HepG2 (cell line): ENCODE data around the gene MADCAM1. TPM values are rescaled to one million over a fixed set of nuclear protein-coding genes. Genes with fewer than 3 reads are reported as not detected.

ENCODE experiments used
- ADNP ChIP-seq: sonication (generic); formaldehyde crosslinking; IDR thresholded peaks from 2 replicates; pipeline ENCODE4 v1.4.0; 2020; ENCODE audit warnings: missing genetic modification reagents
- BHLHE40 ChIP-seq: IDR thresholded peaks from 2 replicates; pipeline ENCODE4 v1.6.1; 2011; ENCODE audit warnings: low read length, improper control_type of control experiment
- CREM ChIP-seq, 2 experiments: sonication (generic) in 1 of 2; formaldehyde crosslinking in 1 of 2; IDR thresholded peaks; 2 replicates each; pipeline versions ENCODE4 v1.4.0 to v1.6.1; 2016 to 2020; ENCODE audit warnings: antibody characterized with exemption in 1 of 2, mild to moderate bottlenecking in 1 of 2, missing genetic modification reagents in 1 of 2
- EZH2 ChIP-seq: conservative IDR thresholded peaks from 2 replicates; pipeline ENCODE4 v1.6.1; 2012; ENCODE audit warnings: mild to moderate bottlenecking, low read depth, low read length, moderate library complexity
- POLR2AphosphoS5 ChIP-seq: IDR thresholded peaks from 2 replicates; pipeline ENCODE4 v1.6.1; 2012; ENCODE audit warnings: low read depth, low read length
- PPARG ChIP-seq: conservative IDR thresholded peaks from 2 replicates; pipeline ENCODE4 v1.6.1; 2016; ENCODE audit warnings: missing biosample characterization, missing genetic modification reagents
- ZBTB42 ChIP-seq: sonication (generic); formaldehyde crosslinking; IDR thresholded peaks from 2 replicates; pipeline ENCODE4 v1.5.0; 2020; ENCODE audit warnings: mild to moderate bottlenecking, missing genetic modification reagents
- ZNF343 ChIP-seq: sonication (generic); formaldehyde crosslinking; IDR thresholded peaks from 2 replicates; pipeline ENCODE4 v1.4.0; 2020; ENCODE audit warnings: mild to moderate bottlenecking, missing genetic modification reagents
- ZNF383 ChIP-seq: sonication (generic); formaldehyde crosslinking; IDR thresholded peaks from 2 replicates; pipeline ENCODE4 v1.4.0; 2020; ENCODE audit warnings: missing genetic modification reagents, mild to moderate bottlenecking, borderline replicate concordance
- ZNF446 ChIP-seq: sonication (generic); formaldehyde crosslinking; IDR thresholded peaks from 2 replicates; pipeline ENCODE4 v1.5.0; 2020; ENCODE audit warnings: mild to moderate bottlenecking, missing genetic modification reagents
- ZNF460 ChIP-seq: sonication (generic); formaldehyde crosslinking; IDR thresholded peaks from 2 replicates; pipeline ENCODE4 v1.5.1; 2020; ENCODE audit warnings: missing genetic modification reagents, mild to moderate bottlenecking, borderline replicate concordance
- ZNF614 ChIP-seq: IDR thresholded peaks from 2 replicates; pipeline ENCODE4 v1.6.1; 2018; ENCODE audit warnings: missing biosample characterization, missing genetic modification reagents, inconsistent platforms, borderline replicate concordance
- ZNF652 ChIP-seq: IDR thresholded peaks from 2 replicates; pipeline ENCODE4 v1.6.1; 2016; ENCODE audit warnings: low read depth, borderline replicate concordance
- polyA plus RNA-seq, 8 experiments: library from polyadenylated mRNA; depleted of rRNA in 3 of 8; stranded (reverse) in 7 of 8; unstranded in 1 of 8; fragments of >200 nt; fragmentation: Illumina TruSeq in 4 of 8; extraction: Trizol in 4 of 8; gene quantifications; 2 replicates each; pipeline versions ENCODE4 v1.2.1 to v1.2.3, GENCODE V29; 2011 to 2016; ENCODE audit warnings: low read depth in 4 of 8, missing spikeins in 1 of 8, mixed read lengths in 1 of 8; ENCODE audit not compliant: insufficient read depth in 1 of 8
- total RNA-seq, 5 experiments: library from RNA; depleted of rRNA; stranded (reverse); fragments of >200 nt; fragmentation: Illumina TruSeq; extraction: Trizol; gene quantifications; 2 replicates each; pipeline ENCODE4 v1.2.3, GENCODE V29; 2016; ENCODE audit warnings: low read depth in 1 of 5
- TF ChIP-seq, protein P1 (sequence below): sonication (generic); formaldehyde crosslinking; IDR thresholded peaks from 2 replicates; pipeline ENCODE4 v1.4.0; 2020; ENCODE audit warnings: missing genetic modification reagents
- TF ChIP-seq, protein P2 (sequence below): sonication (generic); formaldehyde crosslinking; IDR thresholded peaks from 2 replicates; pipeline ENCODE4 v1.9.0; 2021; ENCODE audit warnings: missing genetic modification reagents, borderline replicate concordance
- TF ChIP-seq, protein P3 (sequence below): IDR thresholded peaks from 2 replicates; pipeline ENCODE4 v1.6.1; 2016; ENCODE audit warnings: low read depth, borderline replicate concordance
- TF ChIP-seq, protein P4 (sequence below): sonication (generic); formaldehyde crosslinking; IDR thresholded peaks from 2 replicates; pipeline ENCODE4 v1.4.0; 2020; ENCODE audit warnings: mild to moderate bottlenecking, missing genetic modification reagents

Gene MADCAM1
- total and polyA plus RNA-seq, 2 of the 13 experiments (the other 11 are each of a cell fraction or from before 2014, with no cell fraction given): 0.29 to 0.33 TPM

DNA sequence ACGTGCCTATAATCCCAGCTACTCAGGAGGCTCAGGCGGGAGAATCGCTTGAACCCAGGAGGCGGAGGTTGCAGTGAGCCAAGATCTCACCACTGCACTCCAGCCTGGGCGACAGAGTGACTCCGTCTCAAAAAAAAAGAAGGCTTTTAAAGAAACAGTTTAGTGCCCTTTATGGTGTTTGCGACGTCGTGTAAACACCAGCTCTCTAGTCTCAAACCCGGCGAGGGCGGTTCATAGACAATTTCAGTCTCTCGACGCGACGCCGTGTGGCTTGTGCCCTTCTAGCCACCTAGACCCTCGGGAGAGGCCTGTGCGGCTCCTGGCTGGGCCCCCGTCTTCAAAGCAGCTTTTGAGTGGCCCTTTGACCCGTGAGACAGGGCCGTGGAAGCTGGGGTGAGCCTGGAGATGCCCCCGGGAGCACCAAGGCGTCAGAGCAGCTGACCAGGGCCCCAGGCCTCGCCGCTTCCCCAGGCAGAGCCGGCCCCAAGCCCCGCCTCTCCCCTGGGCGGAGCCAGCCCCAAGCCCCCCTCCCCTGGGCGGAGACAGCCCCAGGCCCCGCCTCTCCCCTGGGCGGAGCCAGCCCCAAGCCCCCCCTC, 5.0 kb upstream of the MADCAM1 start (continued):
- TF ChIP-seq, protein P1, sequence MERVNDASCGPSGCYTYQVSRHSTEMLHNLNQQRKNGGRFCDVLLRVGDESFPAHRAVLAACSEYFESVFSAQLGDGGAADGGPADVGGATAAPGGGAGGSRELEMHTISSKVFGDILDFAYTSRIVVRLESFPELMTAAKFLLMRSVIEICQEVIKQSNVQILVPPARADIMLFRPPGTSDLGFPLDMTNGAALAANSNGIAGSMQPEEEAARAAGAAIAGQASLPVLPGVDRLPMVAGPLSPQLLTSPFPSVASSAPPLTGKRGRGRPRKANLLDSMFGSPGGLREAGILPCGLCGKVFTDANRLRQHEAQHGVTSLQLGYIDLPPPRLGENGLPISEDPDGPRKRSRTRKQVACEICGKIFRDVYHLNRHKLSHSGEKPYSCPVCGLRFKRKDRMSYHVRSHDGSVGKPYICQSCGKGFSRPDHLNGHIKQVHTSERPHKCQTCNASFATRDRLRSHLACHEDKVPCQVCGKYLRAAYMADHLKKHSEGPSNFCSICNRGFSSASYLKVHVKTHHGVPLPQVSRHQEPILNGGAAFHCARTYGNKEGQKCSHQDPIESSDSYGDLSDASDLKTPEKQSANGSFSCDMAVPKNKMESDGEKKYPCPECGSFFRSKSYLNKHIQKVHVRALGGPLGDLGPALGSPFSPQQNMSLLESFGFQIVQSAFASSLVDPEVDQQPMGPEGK (CRISPR knock-in tag): peak; percentile 45
- TF ChIP-seq EZH2 (no peak), PPARG (no peak), CREM (IDR thresholded peaks at IDR 0.05) (no peak), CREM (CRISPR knock-in tag; IDR thresholded peaks at IDR 0.05) (no peak), POLR2AphosphoS5 (peak; percentile 42; the same call in 1 of the 2 replicates), BHLHE40 (no peak), ZBTB42 (CRISPR knock-in tag) (no peak), ZNF383 (CRISPR knock-in tag) (peak; percentile 48; the same call in 1 of the 2 replicates), ZNF460 (CRISPR knock-in tag) (no peak), ZNF614 (CRISPR knock-in tag) (0 out of 2 replicates have a peak, but pooled peaks have one; percentile 37), ADNP (no peak), ZNF446 (no peak), ZNF652 (CRISPR knock-in tag) (no peak), ZNF343 (CRISPR knock-in tag) (0 out of 2 replicates have a peak, but pooled peaks have one; percentile 56)
- TF ChIP-seq, protein P2, sequence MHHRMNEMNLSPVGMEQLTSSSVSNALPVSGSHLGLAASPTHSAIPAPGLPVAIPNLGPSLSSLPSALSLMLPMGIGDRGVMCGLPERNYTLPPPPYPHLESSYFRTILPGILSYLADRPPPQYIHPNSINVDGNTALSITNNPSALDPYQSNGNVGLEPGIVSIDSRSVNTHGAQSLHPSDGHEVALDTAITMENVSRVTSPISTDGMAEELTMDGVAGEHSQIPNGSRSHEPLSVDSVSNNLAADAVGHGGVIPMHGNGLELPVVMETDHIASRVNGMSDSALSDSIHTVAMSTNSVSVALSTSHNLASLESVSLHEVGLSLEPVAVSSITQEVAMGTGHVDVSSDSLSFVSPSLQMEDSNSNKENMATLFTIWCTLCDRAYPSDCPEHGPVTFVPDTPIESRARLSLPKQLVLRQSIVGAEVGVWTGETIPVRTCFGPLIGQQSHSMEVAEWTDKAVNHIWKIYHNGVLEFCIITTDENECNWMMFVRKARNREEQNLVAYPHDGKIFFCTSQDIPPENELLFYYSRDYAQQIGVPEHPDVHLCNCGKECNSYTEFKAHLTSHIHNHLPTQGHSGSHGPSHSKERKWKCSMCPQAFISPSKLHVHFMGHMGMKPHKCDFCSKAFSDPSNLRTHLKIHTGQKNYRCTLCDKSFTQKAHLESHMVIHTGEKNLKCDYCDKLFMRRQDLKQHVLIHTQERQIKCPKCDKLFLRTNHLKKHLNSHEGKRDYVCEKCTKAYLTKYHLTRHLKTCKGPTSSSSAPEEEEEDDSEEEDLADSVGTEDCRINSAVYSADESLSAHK: no peak
- TF ChIP-seq, protein P3, sequence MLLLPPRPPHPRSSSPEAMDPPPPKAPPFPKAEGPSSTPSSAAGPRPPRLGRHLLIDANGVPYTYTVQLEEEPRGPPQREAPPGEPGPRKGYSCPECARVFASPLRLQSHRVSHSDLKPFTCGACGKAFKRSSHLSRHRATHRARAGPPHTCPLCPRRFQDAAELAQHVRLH (CRISPR knock-in tag): 0 out of 2 replicates have a peak, but pooled peaks have one; percentile 35
- TF ChIP-seq, protein P4, sequence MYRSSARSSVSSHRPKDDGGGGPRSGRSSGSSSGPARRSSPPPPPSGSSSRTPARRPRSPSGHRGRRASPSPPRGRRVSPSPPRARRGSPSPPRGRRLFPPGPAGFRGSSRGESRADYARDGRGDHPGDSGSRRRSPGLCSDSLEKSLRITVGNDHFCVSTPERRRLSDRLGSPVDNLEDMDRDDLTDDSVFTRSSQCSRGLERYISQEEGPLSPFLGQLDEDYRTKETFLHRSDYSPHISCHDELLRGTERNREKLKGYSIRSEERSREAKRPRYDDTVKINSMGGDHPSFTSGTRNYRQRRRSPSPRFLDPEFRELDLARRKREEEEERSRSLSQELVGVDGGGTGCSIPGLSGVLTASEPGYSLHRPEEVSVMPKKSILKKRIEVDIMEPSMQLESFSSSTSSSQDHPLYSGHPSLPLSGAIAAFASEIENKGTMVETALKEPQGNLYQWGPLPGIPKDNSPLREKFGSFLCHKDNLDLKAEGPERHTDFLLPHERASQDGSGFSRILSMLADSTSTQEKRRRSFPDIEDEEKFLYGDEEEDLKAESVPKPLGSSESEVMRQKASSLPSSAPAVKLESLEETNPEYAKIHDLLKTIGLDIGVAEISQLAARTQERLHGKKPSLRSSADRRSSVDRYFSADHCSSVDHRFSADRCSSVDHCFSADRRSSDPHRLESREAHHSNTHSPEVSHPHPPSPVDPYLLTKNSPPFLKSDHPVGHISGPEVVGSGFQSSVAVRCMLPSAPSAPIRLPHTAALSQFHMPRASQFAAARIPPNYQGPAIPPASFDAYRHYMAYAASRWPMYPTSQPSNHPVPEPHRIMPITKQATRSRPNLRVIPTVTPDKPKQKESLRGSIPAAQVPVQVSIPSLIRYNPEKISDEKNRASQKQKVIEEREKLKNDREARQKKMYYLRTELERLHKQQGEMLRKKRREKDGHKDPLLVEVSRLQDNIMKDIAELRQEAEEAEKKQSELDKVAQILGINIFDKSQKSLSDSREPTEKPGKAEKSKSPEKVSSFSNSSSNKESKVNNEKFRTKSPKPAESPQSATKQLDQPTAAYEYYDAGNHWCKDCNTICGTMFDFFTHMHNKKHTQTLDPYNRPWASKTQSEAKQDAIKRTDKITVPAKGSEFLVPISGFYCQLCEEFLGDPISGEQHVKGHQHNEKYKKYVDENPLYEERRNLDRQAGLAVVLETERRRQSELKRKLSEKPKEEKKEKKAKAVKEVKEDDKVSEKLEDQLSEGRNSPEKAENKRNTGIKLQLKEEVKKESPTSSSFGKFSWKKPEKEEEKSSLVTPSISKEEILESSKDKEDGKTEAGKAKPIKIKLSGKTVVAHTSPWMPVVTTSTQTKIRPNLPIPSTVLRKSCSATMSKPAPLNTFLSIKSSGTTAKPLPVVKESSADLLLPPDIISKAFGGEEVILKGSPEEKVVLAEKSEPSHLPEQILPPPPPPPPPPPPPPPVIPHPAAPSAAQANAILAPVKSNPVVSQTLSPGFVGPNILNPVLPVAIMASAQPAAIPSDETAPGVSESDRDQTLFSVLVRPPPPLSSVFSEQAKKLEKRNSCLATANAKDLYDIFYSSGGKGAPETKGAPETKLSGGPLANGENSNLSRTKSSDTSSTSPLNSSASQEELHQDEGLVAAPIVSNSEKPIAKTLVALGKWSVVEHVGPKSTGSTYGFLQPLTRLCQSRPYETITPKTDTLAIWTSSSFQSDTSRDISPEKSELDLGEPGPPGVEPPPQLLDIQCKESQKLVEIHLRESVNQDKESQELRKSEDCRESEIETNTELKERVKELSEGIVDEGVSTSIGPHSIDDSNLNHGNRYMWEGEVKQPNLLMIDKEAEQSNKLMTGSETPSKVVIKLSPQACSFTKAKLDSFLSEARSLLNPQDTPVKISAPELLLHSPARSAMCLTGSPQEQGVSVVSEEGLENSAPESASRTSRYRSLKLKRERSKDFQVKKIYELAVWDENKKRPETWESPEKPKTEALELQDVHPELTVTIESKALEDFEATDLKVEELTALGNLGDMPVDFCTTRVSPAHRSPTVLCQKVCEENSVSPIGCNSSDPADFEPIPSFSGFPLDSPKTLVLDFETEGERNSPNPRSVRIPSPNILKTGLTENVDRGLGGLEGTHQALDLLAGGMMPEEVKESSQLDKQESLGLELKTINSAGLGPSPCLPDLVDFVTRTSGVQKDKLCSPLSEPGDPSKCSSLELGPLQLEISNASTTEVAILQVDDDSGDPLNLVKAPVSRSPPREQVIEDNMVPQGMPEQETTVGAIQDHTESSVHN (CRISPR knock-in tag): no peak
